Measurements from ENCODE around the gene EPHB1.

EPHB1 gene

DNA sequence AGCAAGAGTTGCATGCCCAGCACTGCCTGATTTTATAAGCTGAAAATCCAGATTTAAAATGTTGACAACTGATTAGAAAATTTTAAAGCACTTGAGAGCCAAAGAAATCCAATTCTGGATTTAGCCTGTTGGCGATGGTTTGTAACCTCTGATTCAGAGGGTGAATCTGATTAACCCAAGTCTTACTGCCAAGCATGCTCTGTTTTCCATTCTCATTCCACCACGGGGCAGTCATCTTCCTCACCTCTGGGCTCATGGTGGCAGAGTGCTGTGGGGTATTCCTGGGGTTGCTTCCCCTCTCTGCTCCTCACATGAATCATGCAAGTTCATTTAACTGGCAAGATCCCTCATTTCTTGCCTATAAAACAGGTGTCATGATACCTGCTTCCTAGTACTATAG is 342.2 kb downstream of the EPHB1 start:
- Mint-ChIP-seq H3K4me3 (no peak overlapping the region), H3K4me1 (ENCODE audit: low read depth) (no peaks in the 10 kb centered on the region), H3K27me3 (no peaks in the 10 kb centered on the region), H3K9me3 (no peaks in the 10 kb centered on the region), H3K36me3 (ENCODE audit: low read depth) (no peaks in the 10 kb centered on the region), H3K27ac (no peak overlapping the region)
- intact Hi-C loops (cut with micrococcal nuclease): no loop called here

DNA sequence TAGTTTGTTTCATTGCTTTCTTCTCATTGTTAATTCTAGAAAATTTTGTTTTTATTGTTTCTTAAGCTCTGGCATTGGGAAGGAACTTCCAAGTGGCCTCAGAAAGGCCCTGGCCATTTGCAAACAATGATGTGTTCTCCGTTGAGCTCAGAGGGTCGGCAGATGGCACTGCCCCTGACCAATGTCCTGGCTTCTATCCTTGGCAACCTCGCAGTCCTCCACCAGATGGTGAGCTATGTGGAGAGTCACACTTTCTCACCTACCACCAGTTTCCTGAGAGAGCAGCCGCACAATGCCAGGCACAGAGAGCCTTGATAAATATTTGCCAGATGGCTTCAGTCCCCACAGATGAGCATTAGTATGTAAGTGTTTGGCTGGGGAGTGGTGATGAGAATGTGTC is 343.7 kb downstream of the EPHB1 start:
- intact Hi-C loops (cut with micrococcal nuclease): no loop called here
- Mint-ChIP-seq H3K27me3 (no peaks in the 10 kb centered on the region), H3K9me3 (no peaks in the 10 kb centered on the region), H3K4me3 (no peak overlapping the region), H3K4me1 (ENCODE audit: low read depth) (no peaks in the 10 kb centered on the region), H3K27ac (no peak overlapping the region), H3K36me3 (ENCODE audit: low read depth) (no peaks in the 10 kb centered on the region)

DNA sequence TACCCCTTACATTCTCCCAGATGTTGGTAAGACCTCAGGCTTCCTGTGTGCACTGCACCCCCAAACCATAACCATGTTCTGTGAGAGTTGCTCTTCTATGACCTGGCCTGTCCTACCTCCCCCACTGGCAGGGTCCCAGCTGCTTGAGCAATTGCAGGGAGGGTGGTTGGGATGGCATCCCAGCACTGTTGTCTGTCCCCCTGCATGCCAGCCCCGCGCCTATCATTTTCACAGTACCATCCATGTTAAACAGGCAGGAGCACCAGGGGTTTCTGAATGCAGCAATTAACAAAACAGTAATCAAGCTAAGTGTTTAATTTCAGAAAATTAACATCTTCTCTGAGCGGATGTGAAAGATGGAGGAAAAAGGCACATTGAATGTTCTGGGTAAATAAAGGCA is 345.5 kb downstream of the EPHB1 start:
- Mint-ChIP-seq H3K36me3 (ENCODE audit: low read depth) (no peaks in the 10 kb centered on the region), H3K4me3 (no peak overlapping the region), H3K4me1 (ENCODE audit: low read depth) (no peaks in the 10 kb centered on the region), H3K27me3 (no peaks in the 10 kb centered on the region), H3K9me3 (no peaks in the 10 kb centered on the region), H3K27ac (no peak overlapping the region)
- intact Hi-C loops (cut with micrococcal nuclease): no loop called here

DNA sequence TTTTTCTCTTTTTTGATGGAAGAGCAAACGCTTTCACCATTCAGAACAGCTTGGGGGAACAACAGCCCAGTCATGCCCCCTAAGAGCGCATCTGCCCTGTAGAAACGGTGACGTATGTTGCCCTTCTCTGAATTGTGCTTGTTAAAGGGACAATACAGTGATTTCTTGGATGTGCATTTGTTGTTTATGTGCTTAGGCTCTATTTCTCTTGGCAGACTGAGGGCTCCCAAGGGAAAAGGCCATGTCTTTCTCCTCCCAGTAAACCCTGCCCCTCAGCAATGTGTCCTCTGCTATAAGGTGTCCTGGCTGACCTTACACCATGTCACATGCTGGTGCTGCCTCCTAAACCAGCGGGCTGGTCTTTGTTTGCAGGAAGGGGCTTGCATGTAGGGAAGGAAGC is 346.1 kb downstream of the EPHB1 start:
- Mint-ChIP-seq H3K36me3 (ENCODE audit: low read depth) (no peaks in the 10 kb centered on the region), H3K27ac (no peak overlapping the region), H3K9me3 (no peaks in the 10 kb centered on the region), H3K4me3 (no peak overlapping the region), H3K27me3 (no peaks in the 10 kb centered on the region), H3K4me1 (ENCODE audit: low read depth) (no peaks in the 10 kb centered on the region)
- intact Hi-C loops (cut with micrococcal nuclease): no loop called here

DNA sequence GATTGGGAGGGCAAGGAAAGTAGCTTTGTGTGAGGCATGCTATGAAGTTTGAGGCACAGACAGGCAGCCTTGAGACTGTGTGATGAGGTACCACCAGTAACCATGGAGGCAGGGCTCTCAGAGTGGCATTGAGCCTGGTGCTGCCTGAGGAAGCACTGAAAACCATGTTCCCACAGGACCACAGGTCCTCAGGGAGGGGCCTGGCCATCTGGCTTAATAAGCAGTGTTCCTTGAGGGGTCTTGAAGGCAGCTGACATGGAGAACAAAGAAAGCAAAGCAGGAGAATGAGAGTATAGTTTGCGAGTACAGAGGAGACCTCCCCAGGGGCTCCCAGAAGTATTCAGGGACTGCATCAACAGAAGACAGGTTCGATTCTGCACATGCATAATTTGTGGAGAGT is 346.6 kb downstream of the EPHB1 start:
- H3K4me1 Mint-ChIP-seq (ENCODE audit: low read depth): no peaks in the 10 kb centered on the region
- no peak overlapping the region for H3K4me3 Mint-ChIP-seq
- intact Hi-C loops (cut with micrococcal nuclease): no loop called here
- H3K27me3 Mint-ChIP-seq: no peaks in the 10 kb centered on the region
- no peak overlapping the region for H3K27ac Mint-ChIP-seq
- no peaks in the 10 kb centered on the region for H3K9me3 Mint-ChIP-seq
- H3K36me3 Mint-ChIP-seq (ENCODE audit: low read depth): no peaks in the 10 kb centered on the region

GRCh38 chr3:135142530-135142929 is 347.5 kb downstream of the EPHB1 start:
- Mint-ChIP-seq H3K4me3 (no peak overlapping the region), H3K9me3 (no peaks in the 10 kb centered on the region), H3K27ac (no peak overlapping the region), H3K36me3 (ENCODE audit: low read depth) (no peaks in the 10 kb centered on the region), H3K27me3 (no peaks in the 10 kb centered on the region), H3K4me1 (ENCODE audit: low read depth) (no peaks in the 10 kb centered on the region)
- intact Hi-C loops (cut with micrococcal nuclease): no loop called here

GRCh38 chr3:135143474-135143873 is 348.4 kb downstream of the EPHB1 start:
- intact Hi-C loops (cut with micrococcal nuclease): no loop called here
- H3K27me3 Mint-ChIP-seq: no peaks in the 10 kb centered on the region

DNA sequence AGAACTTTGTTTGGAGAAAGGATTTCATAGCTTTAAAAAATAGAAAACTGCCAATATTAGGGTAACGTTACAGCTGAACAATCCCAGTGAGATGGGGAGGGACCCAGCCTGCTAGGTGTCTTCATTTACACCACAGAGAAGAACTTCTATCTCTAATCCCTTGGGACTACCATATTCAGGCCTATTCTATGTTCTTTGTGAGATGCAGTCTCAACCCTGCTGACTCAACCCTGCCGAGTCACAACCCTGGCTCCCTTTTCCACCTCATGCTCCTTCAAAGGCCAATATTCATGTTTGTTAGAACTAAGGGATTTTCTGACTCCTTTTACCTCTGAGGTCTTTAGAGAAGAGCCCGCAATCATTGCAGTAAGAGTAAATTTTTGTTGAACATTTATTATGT is 350.5 kb downstream of the EPHB1 start:
- H3K9me3 Mint-ChIP-seq: no peaks in the 10 kb centered on the region
- H3K27ac Mint-ChIP-seq: no peak overlapping the region
- H3K4me1 Mint-ChIP-seq (ENCODE audit: low read depth): no peaks in the 10 kb centered on the region
- H3K36me3 Mint-ChIP-seq (ENCODE audit: low read depth): no peaks in the 10 kb centered on the region
- no peaks in the 10 kb centered on the region for H3K27me3 Mint-ChIP-seq
- no peak overlapping the region for H3K4me3 Mint-ChIP-seq
- intact Hi-C loops (cut with micrococcal nuclease): no loop called here

More at GRCh38 chr3:135143474-135143873, 348.4 kb downstream of the EPHB1 start:
- no peaks in the 10 kb centered on the region for H3K36me3 Mint-ChIP-seq (ENCODE audit: low read depth)
- H3K27ac Mint-ChIP-seq: no peak overlapping the region
- no peak overlapping the region for H3K4me3 Mint-ChIP-seq
- no peaks in the 10 kb centered on the region for H3K4me1 Mint-ChIP-seq (ENCODE audit: low read depth)
- no peaks in the 10 kb centered on the region for H3K9me3 Mint-ChIP-seq

DNA sequence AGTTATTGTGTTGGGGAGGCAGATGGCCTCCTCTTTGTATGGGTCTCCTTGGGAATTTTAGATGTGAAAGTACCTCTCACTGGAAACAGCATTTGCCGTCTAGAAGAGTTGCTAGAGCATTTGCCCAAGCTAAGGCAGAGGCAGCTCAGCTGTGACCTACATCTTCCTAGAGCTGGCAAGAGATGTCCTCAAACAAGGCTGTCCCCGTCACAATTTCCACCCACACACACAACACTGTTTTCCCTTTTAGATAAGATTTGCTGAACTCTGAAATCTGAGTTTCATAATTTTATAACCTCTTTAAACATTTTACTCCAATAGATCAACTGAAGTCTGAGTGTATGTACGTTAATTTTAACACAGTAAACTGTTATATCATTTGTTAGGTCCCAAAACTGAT is 352.6 kb downstream of the EPHB1 start:
- H3K27ac Mint-ChIP-seq: no peak overlapping the region
- intact Hi-C loops (cut with micrococcal nuclease): no loop called here
- H3K27me3 Mint-ChIP-seq: no peaks in the 10 kb centered on the region
- H3K9me3 Mint-ChIP-seq: no peaks in the 10 kb centered on the region
- no peaks in the 10 kb centered on the region for H3K36me3 Mint-ChIP-seq (ENCODE audit: low read depth)
- H3K4me1 Mint-ChIP-seq (ENCODE audit: low read depth): no peaks in the 10 kb centered on the region
- H3K4me3 Mint-ChIP-seq: no peak overlapping the region

DNA sequence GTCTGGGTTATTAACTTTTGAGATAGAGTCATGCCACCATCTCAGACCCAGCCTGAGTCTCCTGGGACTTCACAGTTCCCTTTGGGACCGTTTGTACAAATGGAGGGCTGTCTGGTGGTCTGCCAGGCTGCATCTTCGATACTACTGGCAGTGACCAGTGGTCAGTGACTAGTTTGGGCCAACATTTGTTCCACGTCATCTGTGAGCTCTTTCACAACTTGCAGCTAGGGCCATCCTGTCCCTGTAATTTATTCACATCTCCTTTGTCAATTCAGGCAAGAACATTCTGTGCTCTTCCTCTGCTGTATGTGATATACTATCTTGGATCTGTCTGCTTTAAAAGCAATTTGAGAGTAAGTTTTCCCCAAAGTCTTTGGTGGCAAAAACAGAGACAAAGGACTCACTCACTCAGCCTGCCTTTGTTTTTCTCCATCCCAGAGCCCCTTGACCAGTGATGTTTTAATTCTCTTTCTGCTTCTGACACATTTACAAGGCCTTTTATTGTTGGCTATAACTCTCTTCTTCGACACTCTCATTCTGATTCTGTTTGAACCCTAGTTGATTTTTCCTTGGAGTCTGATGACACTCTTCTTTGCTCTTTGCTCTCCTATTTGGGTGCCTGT is 353.4 kb downstream of the EPHB1 start:
- Mint-ChIP-seq H3K27ac (no peak overlapping the region), H3K4me3 (no peak overlapping the region), H3K36me3 (ENCODE audit: low read depth) (no peaks in the 10 kb centered on the region), H3K27me3 (no peaks in the 10 kb centered on the region), H3K9me3 (no peaks in the 10 kb centered on the region), H3K4me1 (ENCODE audit: low read depth) (no peaks in the 10 kb centered on the region)
- intact Hi-C loops (cut with micrococcal nuclease): no loop called here

DNA sequence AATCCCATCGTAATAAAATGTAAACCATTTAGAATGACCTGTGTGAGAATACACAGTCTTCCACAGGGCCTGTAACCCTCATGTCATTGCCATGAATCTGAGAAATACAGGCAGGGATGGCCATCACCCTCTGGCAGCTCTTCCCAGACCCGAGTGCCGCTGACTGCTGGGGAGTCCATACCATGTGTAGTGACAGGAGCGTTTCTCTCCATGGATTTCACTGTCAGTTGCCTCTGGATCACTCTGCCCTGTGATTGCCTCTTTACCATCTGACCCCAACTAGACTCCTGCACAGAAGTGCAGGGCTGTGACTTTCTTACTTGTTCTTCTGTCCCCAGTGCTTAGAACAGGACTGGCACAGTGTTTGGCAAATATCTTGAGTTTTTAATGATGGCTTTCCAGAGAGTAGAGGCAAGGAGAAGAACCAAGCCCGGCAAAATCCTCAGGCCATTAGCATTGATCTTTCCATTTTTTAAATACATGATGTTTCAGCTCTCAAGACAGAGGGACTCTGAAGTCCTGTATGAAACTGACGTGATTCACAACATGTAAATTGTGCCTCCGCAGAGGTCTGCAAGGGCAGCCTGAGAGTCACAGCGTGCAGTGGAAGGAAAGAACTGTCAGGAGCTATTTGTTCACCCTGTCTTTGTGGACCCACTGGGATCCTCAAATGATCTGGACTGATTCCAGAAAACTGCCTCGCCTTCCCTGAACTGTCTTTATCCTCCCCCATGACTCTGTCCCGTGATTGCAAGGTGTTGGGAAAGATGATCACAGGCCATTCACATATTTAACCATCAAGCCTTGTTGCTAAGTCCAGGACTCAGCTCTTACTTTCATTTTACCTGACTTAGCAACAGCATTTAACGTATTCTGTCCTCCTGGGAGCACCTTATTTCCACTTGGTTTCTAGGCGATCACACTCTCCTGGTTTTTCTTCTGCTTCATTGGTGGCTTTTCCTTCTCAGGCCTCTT is 354.9 kb downstream of the EPHB1 start:
- Mint-ChIP-seq H3K27me3 (no peaks in the 10 kb centered on the region), H3K4me1 (ENCODE audit: low read depth) (no peaks in the 10 kb centered on the region), H3K27ac (no peak overlapping the region), H3K36me3 (ENCODE audit: low read depth) (no peaks in the 10 kb centered on the region), H3K9me3 (peaks cover 5% of the 10 kb centered on the region), H3K4me3 (no peak overlapping the region)
- intact Hi-C loops (cut with micrococcal nuclease): no loop called here

GRCh38 chr3:135154186-135154585 is 359.1 kb downstream of the EPHB1 start:
- no peaks in the 10 kb centered on the region for H3K4me1 Mint-ChIP-seq (ENCODE audit: low read depth)
- no peak overlapping the region for H3K4me3 Mint-ChIP-seq
- H3K36me3 Mint-ChIP-seq (ENCODE audit: low read depth): no peaks in the 10 kb centered on the region
- H3K9me3 Mint-ChIP-seq: peaks cover 11% of the 10 kb centered on the region
- H3K27me3 Mint-ChIP-seq: no peaks in the 10 kb centered on the region
- no peak overlapping the region for H3K27ac Mint-ChIP-seq
- intact Hi-C loops (cut with micrococcal nuclease): no loop called here

- no peaks in the 10 kb centered on the region for H3K27me3 Mint-ChIP-seq
- H3K4me3 Mint-ChIP-seq: no peak overlapping the region
- H3K9me3 Mint-ChIP-seq: peaks cover 11% of the 10 kb centered on the region
- no peak overlapping the region for H3K27ac Mint-ChIP-seq
- no peaks in the 10 kb centered on the region for H3K4me1 Mint-ChIP-seq (ENCODE audit: low read depth)
- intact Hi-C loops (cut with micrococcal nuclease): no loop called here
- H3K36me3 Mint-ChIP-seq (ENCODE audit: low read depth): no peaks in the 10 kb centered on the region
Measured at GRCh38 chr3:135155228-135155627, 360.2 kb downstream of the EPHB1 start.

DNA sequence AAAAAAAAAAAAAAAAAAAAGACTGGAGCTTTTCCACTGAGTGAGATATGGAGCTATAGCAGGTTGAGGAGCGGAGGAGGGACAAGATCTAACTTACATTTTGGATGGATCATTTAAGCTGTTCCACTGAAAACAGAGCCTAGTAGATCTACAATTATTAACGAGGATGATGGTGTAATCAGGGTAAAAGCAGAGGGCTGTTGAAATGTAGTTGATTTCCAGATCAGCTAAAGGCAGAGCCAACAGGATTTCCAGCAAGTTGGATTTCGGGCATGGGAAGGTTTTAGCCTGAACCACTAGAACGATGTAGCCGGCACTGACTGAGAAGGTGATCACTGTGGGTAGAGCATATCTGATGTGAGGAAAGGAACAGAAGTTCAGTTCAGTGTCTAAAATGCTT is 360.7 kb downstream of the EPHB1 start:
- H3K27ac Mint-ChIP-seq: no peak overlapping the region

More for the DNA sequence above, 360.7 kb downstream of the EPHB1 start:
- Mint-ChIP-seq H3K9me3 (peaks cover 11% of the 10 kb centered on the region), H3K4me3 (no peak overlapping the region), H3K36me3 (ENCODE audit: low read depth) (no peaks in the 10 kb centered on the region), H3K4me1 (ENCODE audit: low read depth) (no peaks in the 10 kb centered on the region), H3K27me3 (no peaks in the 10 kb centered on the region)
- intact Hi-C loops (cut with micrococcal nuclease): no loop called here

Data from dendritic cell treated with granulocyte-macrophage colony-stimulating factor and Interleukin-4, amounts not matched to agents 40 ng/mL and 50 ng/mL, for 4 days (primary cell).